Keratinocyte (primary cell): ENCODE measurements around the gene DPYD. TPM values are rescaled to one million over a fixed set of nuclear protein-coding genes. Genes with fewer than 3 reads are reported as not detected.

Experiments
- DNase-seq: peaks from one replicate; pipeline ENCODE4 v3.0.0-alpha.2; 2011; ENCODE audit warnings: low read depth, missing footprints, low spot score
- FAIRE-seq: peaks from 2 replicates; lab custom pipeline; 2011; peaks lifted over from hg19 to GRCh38; lab: Jason Lieb, UNC
- H2AFZ ChIP-seq: 2 replicates; pipeline ENCODE4 v1.6.0; 2012; ENCODE audit warnings: low read length, control low read depth, inconsistent platforms; ENCODE audit not compliant: control insufficient read depth
- H3K27ac ChIP-seq: 2 replicates; pipeline ENCODE4 v1.5.1; 2011; ENCODE audit warnings: low read length; ENCODE audit not compliant: control insufficient read depth, insufficient read depth
- H3K27me3 ChIP-seq: 3 replicates; pipeline ENCODE4 v1.6.0; 2011; ENCODE audit warnings: low read length; ENCODE audit not compliant: control insufficient read depth, insufficient read depth; ENCODE audit errors: extremely low read depth
- H3K36me3 ChIP-seq, 2 experiments: 2 replicates in 1 of 2; 3 replicates in 1 of 2; pipeline ENCODE4 v1.5.1; 2011; ENCODE audit warnings: low read length in 2 of 2, mild to moderate bottlenecking in 1 of 2; ENCODE audit not compliant: control insufficient read depth in 2 of 2, insufficient read depth in 2 of 2; ENCODE audit errors: extremely low read depth in 1 of 2
- H3K4me1 ChIP-seq: 3 replicates; pipeline ENCODE4 v1.5.1; 2011; ENCODE audit warnings: low read length; ENCODE audit not compliant: control insufficient read depth, insufficient read depth; ENCODE audit errors: extremely low read depth
- H3K4me2 ChIP-seq: 3 replicates; pipeline ENCODE4 v1.6.0; 2011; ENCODE audit warnings: low read depth, low read length; ENCODE audit not compliant: control insufficient read depth, insufficient read depth; ENCODE audit errors: extremely low read depth
- H3K4me3 ChIP-seq, 3 experiments: fragments of 200-600 bp in 1 of 3; sonication (generic) in 1 of 3; 2 replicates in 2 of 3; 3 replicates in 1 of 3; pipeline ENCODE4 v1.5.1; 2011 to 2016; ENCODE audit warnings: low read length in 3 of 3, mild to moderate bottlenecking in 3 of 3, control low read depth in 2 of 3, inconsistent platforms in 1 of 3, low read depth in 1 of 3, mixed read lengths in 1 of 3, mixed run types in 1 of 3, moderate library complexity in 1 of 3; ENCODE audit not compliant: control insufficient read depth in 2 of 3, insufficient read depth in 2 of 3; ENCODE audit errors: extremely low read depth in 1 of 3
- H3K79me2 ChIP-seq: 2 replicates; pipeline ENCODE4 v1.6.0; 2012; ENCODE audit warnings: low read length; ENCODE audit not compliant: control insufficient read depth, insufficient read depth
- H3K9ac ChIP-seq: 3 replicates; pipeline ENCODE4 v1.6.0; 2011; ENCODE audit warnings: low read length; ENCODE audit not compliant: control insufficient read depth, insufficient read depth; ENCODE audit errors: extremely low read depth
- H3K9me1 ChIP-seq: 3 replicates; pipeline ENCODE4 v1.6.0; 2011; ENCODE audit warnings: low read length; ENCODE audit not compliant: control insufficient read depth, insufficient read depth; ENCODE audit errors: extremely low read depth
- H3K9me3 ChIP-seq: 2 replicates; pipeline ENCODE4 v1.5.1; 2012; ENCODE audit warnings: low read depth, low read length; ENCODE audit not compliant: control insufficient read depth
- H4K20me1 ChIP-seq: 3 replicates; pipeline ENCODE4 v1.6.0; 2011; ENCODE audit warnings: low read length; ENCODE audit not compliant: control insufficient read depth, insufficient read depth; ENCODE audit errors: extremely low read depth
- CTCF ChIP-seq, 3 experiments: IDR thresholded peaks in 1 of 3; conservative IDR thresholded peaks in 1 of 3; optimal IDR thresholded peaks in 1 of 3; 2 replicates in 2 of 3; 3 replicates in 1 of 3; pipeline versions ENCODE3 to v1.5.1; 2011; ENCODE audit warnings: low read length in 3 of 3, mild to moderate bottlenecking in 3 of 3, moderate library complexity in 2 of 3, control low read depth in 1 of 3, inconsistent platforms in 1 of 3; ENCODE audit not compliant: insufficient read depth in 2 of 3; ENCODE audit errors: extremely low read depth in 1 of 3
- EZH2 ChIP-seq: IDR thresholded peaks from one replicate; pipeline ENCODE4 v1.6.1; 2012; ENCODE audit warnings: inconsistent platforms, mild to moderate bottlenecking, low read length, moderate library complexity
- dilution Hi-C: fragments of 300-500 bp; cut with MboI; formaldehyde crosslinking; loops from one replicate; pipeline ENCODE4 v1.7.0; 2020; ENCODE audit warnings: low sequenced_read_pairs; ENCODE audit not compliant: extremely low pct_ligation_motif_present
- polyA plus RNA-seq, 5 experiments: library from polyadenylated mRNA; depleted of rRNA in 3 of 5; stranded (reverse) in 3 of 5; stranded (forward) in 1 of 5; unstranded in 1 of 5; fragments of >200 nt; gene quantifications; 1 replicate in 1 of 5; 2 replicates in 3 of 5; 3 replicates in 1 of 5; pipeline versions ENCODE4 v1.2.1 to v1.2.3, GENCODE V29; 2011 to 2012; ENCODE audit warnings: missing spikeins in 2 of 5, low read depth in 1 of 5, low replicate concordance in 1 of 5

DPYD gene
- polyA plus RNA-seq, 1 donor (not counting 4 experiments of a cell fraction or from before 2014, with no cell fraction given) = 1.9 TPM

GRCh38 chr1:97501628-97502027 is 419.2 kb downstream of the DPYD start:
- FAIRE-seq (no peak), DNase-seq (no peak)
- H2AFZ ChIP-seq = no peak overlapping the region
- no peaks in the 10 kb centered on the region for H3K79me2 ChIP-seq
- H3K27me3 ChIP-seq = no peaks in the 10 kb centered on the region
- dilution Hi-C loops = no loop called here
- no peaks in the 10 kb centered on the region for H3K4me1 ChIP-seq
- H3K9me3 ChIP-seq = no peaks in the 10 kb centered on the region
- H3K9me1 ChIP-seq = no peaks in the 10 kb centered on the region
- H3K9ac ChIP-seq = no peak overlapping the region
- no peak overlapping the region for H3K27ac ChIP-seq
- H3K4me3 ChIP-seq = no peak overlapping the region
- no peaks in the 10 kb centered on the region for H3K36me3 ChIP-seq
- no peak overlapping the region for H3K4me2 ChIP-seq
- TF ChIP-seq EZH2 = no peak
- no peak for TF ChIP-seq CTCF (optimal IDR thresholded peaks at IDR 0.05 in 1 of 3, IDR thresholded peaks at IDR 0.05 in 1 of 3, conservative IDR thresholded peaks at IDR 0.05 in 1 of 3; ENCODE audit: extremely low read depth in 1 of 3, insufficient read depth in 2 of 3, low read length in 3 of 3)
- H4K20me1 ChIP-seq = no peaks in the 10 kb centered on the region

GRCh38 chr1:97500760-97501159 is 420.1 kb downstream of the DPYD start:
- no peaks in the 10 kb centered on the region for H3K79me2 ChIP-seq
- H3K4me2 ChIP-seq = no peak overlapping the region
- DNase-seq (no peak), FAIRE-seq (no peak)
- no peaks in the 10 kb centered on the region for H3K27me3 ChIP-seq
- H3K36me3 ChIP-seq = no peaks in the 10 kb centered on the region
- H2AFZ ChIP-seq = no peak overlapping the region
- no peaks in the 10 kb centered on the region for H3K4me1 ChIP-seq
- no peaks in the 10 kb centered on the region for H3K9me1 ChIP-seq
- no peak overlapping the region for H3K9ac ChIP-seq
- no peak overlapping the region for H3K27ac ChIP-seq
- dilution Hi-C loops = no loop called here
- no peaks in the 10 kb centered on the region for H3K9me3 ChIP-seq
- no peak overlapping the region for H3K4me3 ChIP-seq
- no peak for TF ChIP-seq EZH2
- no peaks in the 10 kb centered on the region for H4K20me1 ChIP-seq

GRCh38 chr1:97499667-97500066 is 421.2 kb downstream of the DPYD start:
- Histone ChIP-seq H3K9ac (no peak overlapping the region), H2AFZ (no peak overlapping the region), H3K27ac (no peak overlapping the region), H4K20me1 (no peaks in the 10 kb centered on the region), H3K4me3 (no peak overlapping the region), H3K4me1 (no peaks in the 10 kb centered on the region), H3K27me3 (no peaks in the 10 kb centered on the region), H3K9me3 (no peaks in the 10 kb centered on the region), H3K9me1 (no peaks in the 10 kb centered on the region), H3K79me2 (no peaks in the 10 kb centered on the region), H3K4me2 (no peak overlapping the region), H3K36me3 (no peaks in the 10 kb centered on the region)
- no peak for TF ChIP-seq EZH2
- no peak for TF ChIP-seq CTCF (optimal IDR thresholded peaks at IDR 0.05 in 1 of 3, IDR thresholded peaks at IDR 0.05 in 1 of 3, conservative IDR thresholded peaks at IDR 0.05 in 1 of 3; ENCODE audit: extremely low read depth in 1 of 3, insufficient read depth in 2 of 3, low read length in 3 of 3)
- no peak for FAIRE-seq
- dilution Hi-C loops = no loop called here
- no peak for DNase-seq
